GM12875 (cell line): ENCODE data around the gene POLE3.
"Not testable (repeated sequence)": the region's sequence is repeated elsewhere in the genome, so short reads cannot be mapped to it uniquely, and the experiment has no call there.

Experiments used
- H3K4me3 ChIP-seq: one replicate; pipeline ENCODE4 v1.5.1; 2011; ENCODE audit warnings: low read depth, low read length, control low read depth
- TF ChIP-seq, protein P1 (sequence below): IDR thresholded peaks from 2 replicates; pipeline ENCODE4 v1.5.1; 2011; ENCODE audit warnings: low read depth, mild to moderate bottlenecking, control low read depth, inconsistent platforms, low read length, moderate library complexity, borderline replicate concordance; ENCODE audit not compliant: insufficient read depth

The POLE3 gene

DNA sequence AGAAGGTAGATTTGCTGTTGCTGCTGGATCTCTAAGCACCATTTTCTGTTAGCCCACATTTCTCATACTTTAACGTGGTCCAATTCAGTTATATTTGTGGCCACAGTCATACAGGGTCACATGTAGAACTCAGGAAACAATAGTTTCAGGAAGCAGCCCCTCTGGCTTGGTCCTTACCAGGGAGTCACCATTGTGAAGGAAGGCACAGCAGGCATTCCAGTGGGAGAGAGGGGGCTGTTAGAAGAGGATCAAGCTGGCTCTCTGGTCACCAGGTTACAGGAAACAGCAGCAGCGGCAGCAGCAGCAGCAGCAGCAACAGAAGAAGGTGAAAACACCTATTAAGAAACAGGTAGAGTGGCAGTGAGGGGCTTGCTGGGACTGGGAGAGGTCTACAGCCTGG is 14.6 kb upstream of the POLE3 start:
- TF ChIP-seq, protein P1, sequence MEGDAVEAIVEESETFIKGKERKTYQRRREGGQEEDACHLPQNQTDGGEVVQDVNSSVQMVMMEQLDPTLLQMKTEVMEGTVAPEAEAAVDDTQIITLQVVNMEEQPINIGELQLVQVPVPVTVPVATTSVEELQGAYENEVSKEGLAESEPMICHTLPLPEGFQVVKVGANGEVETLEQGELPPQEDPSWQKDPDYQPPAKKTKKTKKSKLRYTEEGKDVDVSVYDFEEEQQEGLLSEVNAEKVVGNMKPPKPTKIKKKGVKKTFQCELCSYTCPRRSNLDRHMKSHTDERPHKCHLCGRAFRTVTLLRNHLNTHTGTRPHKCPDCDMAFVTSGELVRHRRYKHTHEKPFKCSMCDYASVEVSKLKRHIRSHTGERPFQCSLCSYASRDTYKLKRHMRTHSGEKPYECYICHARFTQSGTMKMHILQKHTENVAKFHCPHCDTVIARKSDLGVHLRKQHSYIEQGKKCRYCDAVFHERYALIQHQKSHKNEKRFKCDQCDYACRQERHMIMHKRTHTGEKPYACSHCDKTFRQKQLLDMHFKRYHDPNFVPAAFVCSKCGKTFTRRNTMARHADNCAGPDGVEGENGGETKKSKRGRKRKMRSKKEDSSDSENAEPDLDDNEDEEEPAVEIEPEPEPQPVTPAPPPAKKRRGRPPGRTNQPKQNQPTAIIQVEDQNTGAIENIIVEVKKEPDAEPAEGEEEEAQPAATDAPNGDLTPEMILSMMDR: no peak
- no peak overlapping the region for H3K4me3 ChIP-seq

DNA sequence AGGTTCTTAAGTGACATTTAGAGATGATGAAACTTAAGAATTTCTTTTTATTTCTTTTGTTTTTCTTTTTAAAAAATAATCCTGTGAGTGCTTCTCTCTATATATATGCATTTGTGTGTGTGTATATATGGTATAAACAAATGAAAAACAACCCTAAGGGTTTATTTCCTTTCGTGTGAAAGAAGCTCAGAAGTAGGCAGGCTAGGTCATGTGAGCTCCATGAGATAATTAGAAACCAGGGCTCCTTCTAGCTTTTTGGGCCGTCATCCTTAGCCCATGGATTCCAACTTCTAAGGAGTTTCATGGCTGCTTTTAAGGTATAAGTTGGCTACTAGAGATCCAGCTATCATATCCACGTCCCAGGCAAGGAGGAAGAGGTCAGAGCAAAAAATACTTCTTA is 11.3 kb upstream of the POLE3 start:
- no peak overlapping the region for H3K4me3 ChIP-seq
- TF ChIP-seq, protein P1: no peak

DNA sequence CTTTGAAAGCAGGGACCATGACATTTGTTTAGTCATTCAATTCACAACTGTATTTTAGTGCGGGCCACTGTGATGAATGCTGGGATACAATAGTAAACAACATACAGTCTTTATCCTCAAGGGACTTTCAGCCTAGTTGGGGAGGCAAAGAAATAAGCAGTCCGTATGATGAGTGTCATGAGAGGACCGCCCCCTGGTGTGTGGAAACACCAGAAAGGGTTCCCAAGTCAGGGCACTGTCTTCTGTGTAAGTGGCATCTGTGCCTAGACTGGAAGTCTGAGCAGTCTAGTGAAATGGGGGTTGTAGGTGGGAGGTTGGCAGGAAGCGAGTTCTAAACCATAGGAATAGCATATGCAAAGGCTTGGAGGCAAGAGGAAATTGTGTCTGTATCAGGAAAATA is 6.9 kb upstream of the POLE3 start:
- TF ChIP-seq, protein P1: no peak
- H3K4me3 ChIP-seq: no peak overlapping the region

DNA sequence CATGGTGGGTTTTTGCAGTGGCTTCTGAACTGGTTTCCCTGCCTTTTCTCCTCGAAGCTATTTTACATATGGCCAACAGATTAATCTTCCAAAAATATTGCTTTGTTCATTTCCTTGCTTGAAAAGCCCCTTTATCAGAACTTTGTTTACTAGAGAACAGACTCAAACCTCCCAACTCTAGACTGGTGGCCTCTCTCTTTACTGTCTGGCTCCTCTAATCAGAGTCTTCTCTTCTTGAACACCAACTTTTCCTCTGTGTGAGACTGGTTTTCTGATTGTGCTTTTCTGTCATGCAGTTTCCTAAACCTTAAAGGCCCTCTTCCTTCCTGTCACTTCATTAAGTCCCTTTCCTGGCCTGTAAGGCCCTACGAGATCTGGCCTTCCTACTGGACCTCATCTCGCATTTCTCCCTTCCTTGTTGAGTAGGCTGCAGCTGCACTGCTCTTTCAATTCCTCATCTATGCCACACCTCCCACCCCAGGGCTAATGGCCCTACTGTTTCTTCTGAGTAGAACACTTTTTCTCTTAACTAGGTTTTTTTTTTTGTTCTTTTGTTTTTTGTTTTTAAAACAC is 5.8 kb upstream of the POLE3 start:
- TF ChIP-seq, protein P1: no peak
- H3K4me3 ChIP-seq: no peak overlapping the region

DNA sequence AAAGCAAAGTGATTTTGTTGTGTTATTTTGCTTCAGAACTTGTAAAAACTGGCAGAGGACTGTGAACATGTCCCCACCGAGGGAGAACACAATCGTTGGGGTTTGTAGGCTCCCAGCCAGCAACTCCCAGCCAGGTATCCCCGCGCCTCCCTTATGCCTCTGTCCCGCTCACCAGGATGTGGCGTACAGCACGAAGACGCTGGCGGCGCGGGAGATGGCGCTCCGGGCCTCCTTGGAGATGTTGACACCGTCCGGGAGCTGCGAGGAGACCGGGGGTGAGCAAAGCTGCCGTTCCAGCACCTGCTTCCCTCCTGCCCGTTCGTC is 630 bp downstream of the POLE3 start:
- TF ChIP-seq, protein P1: no peak
- H3K4me3 ChIP-seq: peak overlapping the region; percentile 91

DNA sequence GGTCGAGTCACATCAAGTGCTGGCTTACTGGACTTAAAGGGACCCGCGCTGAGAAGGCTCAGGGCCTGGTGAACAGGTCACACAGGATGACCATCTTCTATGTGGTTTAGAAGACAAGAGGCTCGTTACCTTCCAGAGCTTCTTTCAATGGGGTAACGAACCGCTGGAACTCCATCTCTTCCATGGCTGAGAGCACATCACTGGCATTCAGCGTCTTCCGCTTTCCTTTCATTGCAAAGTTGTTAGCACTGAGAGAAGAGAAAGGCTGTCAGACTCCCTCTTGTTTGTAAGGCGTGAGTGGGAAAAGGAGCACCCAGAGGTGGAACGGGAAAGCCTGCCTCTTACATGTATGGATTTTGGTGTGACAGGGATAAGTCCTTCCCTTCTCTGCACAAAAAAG is 994 bp downstream of the POLE3 start:
- TF ChIP-seq, protein P1: no peak
- H3K4me3 ChIP-seq: peak overlapping the region; percentile 91

DNA sequence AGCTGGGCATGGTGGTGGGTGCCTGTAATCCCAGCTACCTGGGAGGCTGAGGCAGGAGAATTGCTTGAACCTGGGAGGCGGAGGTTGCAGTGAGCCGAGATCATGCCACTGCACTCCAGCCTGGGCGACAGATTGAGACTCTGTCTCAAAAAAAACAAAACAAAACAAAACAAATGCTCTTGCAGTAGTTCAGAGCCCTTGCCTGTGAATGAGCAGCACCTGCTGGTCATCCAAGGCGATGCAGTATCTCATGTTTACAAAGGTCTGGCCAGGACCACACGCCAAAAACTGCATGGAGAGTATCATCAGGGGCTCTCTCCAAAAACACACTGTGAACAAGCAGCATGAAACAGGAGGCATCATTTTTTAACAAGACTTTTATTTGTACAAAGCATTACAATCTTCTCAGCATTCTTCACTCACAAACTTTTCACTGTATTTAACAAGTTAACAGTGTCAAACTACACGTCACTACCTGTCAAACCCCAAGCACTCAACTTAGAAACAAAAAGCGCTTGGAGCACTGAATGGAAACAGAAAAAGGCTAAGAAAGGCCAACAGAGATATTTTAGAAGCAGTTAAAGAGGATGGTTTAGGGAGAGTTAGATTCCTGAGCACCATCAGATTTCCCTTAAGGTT is 3.5 kb downstream of the POLE3 start:
- H3K4me3 ChIP-seq: not testable (repeated sequence)
- TF ChIP-seq, protein P1: peak; percentile 79

DNA sequence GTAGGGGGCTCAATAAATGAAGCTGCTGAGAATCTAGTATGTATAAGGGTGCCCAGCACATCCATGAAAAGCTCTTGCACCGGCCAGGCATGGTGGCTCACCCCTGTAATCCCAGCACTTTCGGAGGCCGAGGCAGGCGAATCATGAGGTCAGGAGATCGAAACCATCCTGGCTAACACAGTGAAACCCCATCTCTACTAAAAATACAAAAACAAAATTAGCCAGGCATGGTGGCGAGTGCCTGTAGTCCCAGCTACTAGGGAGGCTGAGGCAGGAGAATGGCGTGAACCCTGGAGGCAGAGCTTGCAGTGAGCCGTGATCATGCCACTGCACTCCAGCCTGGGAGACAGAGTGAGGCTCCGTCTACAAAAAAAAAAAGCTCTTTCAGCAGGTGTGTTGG is 4.1 kb downstream of the POLE3 start:
- H3K4me3 ChIP-seq: not testable (repeated sequence)
